Smooth muscle cell (in vitro differentiated cells): ENCODE measurements around the gene PTPRD. TPM values are rescaled to one million over a fixed set of nuclear protein-coding genes. Genes with fewer than 3 reads are reported as not detected.

ENCODE experiments used
- DNase-seq: peaks from one replicate; lab custom pipeline; 2025; ENCODE audit not compliant: unreplicated experiment; lab: John Stamatoyannopoulos, UW
- H2AFZ ChIP-seq: fragments of 200-600 bp; sonication (generic); 2 replicates; pipeline ENCODE4 v1.6.0; 2016; ENCODE audit warnings: antibody characterized with exemption, low read depth, mild to moderate bottlenecking
- H3F3A ChIP-seq: fragments of 200-600 bp; sonication (generic); 2 replicates; pipeline ENCODE4 v1.6.0; 2017; ENCODE audit warnings: antibody characterized with exemption, low read depth
- H3K27ac ChIP-seq: fragments of 200-600 bp; sonication (generic); 2 replicates; pipeline ENCODE4 v1.5.1; 2016; ENCODE audit warnings: low read depth, mild to moderate bottlenecking
- H3K27me3 ChIP-seq: fragments of 200-600 bp; sonication (generic); 2 replicates; pipeline ENCODE4 v1.6.1; 2016; ENCODE audit warnings: low read depth, mild to moderate bottlenecking
- H3K36me3 ChIP-seq: fragments of 200-600 bp; sonication (generic); 2 replicates; pipeline ENCODE4 v1.5.1; 2016; ENCODE audit warnings: low read depth
- H3K4me1 ChIP-seq: fragments of 200-600 bp; sonication (generic); 2 replicates; pipeline ENCODE4 v1.5.1; 2016; ENCODE audit warnings: low read depth
- H3K4me2 ChIP-seq: fragments of 200-600 bp; sonication (generic); 2 replicates; pipeline ENCODE4 v1.6.0; 2016; ENCODE audit warnings: mild to moderate bottlenecking
- H3K4me3 ChIP-seq: fragments of 200-600 bp; sonication (generic); 2 replicates; pipeline ENCODE4 v1.5.1; 2016; ENCODE audit warnings: mild to moderate bottlenecking
- H3K79me2 ChIP-seq: fragments of 200-600 bp; sonication (generic); 2 replicates; pipeline ENCODE4 v1.6.0; 2016; ENCODE audit warnings: low read depth, mild to moderate bottlenecking
- H3K9ac ChIP-seq: fragments of 200-600 bp; sonication (generic); 2 replicates; pipeline ENCODE4 v1.6.0; 2016; ENCODE audit warnings: low read depth
- H3K9me3 ChIP-seq: fragments of 200-600 bp; sonication (generic); replicated peaks from 2 replicates; pipeline ENCODE4 v1.5.1; 2016; ENCODE audit warnings: low read depth
- H4K20me1 ChIP-seq: fragments of 200-600 bp; sonication (generic); 2 replicates; pipeline ENCODE4 v1.6.0; 2016; ENCODE audit warnings: low read depth
- WGBS: methylation state at CpG from one replicate; pipeline ENCODE4 v1.1.7; 2016; ENCODE audit warnings: low lambda C conversion rate; 5-methylcytosine and 5-hydroxymethylcytosine counted together
- polyA plus RNA-seq: library from polyadenylated mRNA; unstranded; fragments of >200 nt; fragmentation: Nextera tagmentation; extraction: Ambion mirVana; gene quantifications from 2 replicates; pipeline ENCODE4 v1.2.1, GENCODE V29; 2016
- total RNA-seq: library from RNA; depleted of rRNA; stranded (reverse); fragments of >200 nt; gene quantifications from 2 replicates; pipeline ENCODE4 v1.2.3, GENCODE V29; 2014
- TF ChIP-seq, protein P1 (sequence below): fragments of 200-600 bp; sonication (generic); IDR thresholded peaks from 2 replicates; pipeline ENCODE4 v1.5.1; 2017; ENCODE audit warnings: borderline replicate concordance, mild to moderate bottlenecking, antibody characterized with exemption; ENCODE audit not compliant: insufficient read depth, poor library complexity, severe bottlenecking

The PTPRD gene
- total and polyA plus RNA-seq, 2 experiments from 2014 or later, result 6.5 to 61.0 TPM

DNA sequence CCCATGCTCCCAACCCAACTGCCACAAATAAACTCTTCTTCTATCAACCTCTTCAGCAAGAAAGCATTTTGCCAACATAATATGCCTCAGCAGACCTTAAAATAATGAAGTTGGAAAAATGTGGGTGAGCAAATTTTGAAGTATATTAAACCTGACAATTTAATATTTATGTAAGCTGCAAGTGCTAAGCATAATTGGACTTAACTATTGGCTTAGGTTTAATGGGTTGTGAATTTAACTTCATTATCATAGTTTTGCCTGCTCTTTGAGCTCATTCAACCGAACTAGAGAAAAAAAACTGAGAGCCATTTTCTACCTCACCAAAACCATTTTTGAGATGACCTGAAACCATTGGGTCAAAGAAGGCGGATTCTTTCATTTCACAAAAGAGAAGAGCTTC, 2007.7 kb downstream of the PTPRD start:
- Histone ChIP-seq H3K36me3 (no peaks in the 10 kb centered on the region), H3K9ac (no peak overlapping the region), H3K4me1 (peaks cover 5% of the 10 kb centered on the region), H3K79me2 (no peaks in the 10 kb centered on the region), H3K4me2 (no peak overlapping the region), H4K20me1 (no peaks in the 10 kb centered on the region), H3K27me3 (no peaks in the 10 kb centered on the region), H2AFZ (no peak overlapping the region), H3K4me3 (no peak overlapping the region), H3K27ac (no peak overlapping the region), H3F3A (no peaks in the 10 kb centered on the region), H3K9me3 (no peaks in the 10 kb centered on the region)
- 96% methylated on average over 2 of the region's 2 CpGs for WGBS
- no peak for DNase-seq
- TF ChIP-seq, protein P1, sequence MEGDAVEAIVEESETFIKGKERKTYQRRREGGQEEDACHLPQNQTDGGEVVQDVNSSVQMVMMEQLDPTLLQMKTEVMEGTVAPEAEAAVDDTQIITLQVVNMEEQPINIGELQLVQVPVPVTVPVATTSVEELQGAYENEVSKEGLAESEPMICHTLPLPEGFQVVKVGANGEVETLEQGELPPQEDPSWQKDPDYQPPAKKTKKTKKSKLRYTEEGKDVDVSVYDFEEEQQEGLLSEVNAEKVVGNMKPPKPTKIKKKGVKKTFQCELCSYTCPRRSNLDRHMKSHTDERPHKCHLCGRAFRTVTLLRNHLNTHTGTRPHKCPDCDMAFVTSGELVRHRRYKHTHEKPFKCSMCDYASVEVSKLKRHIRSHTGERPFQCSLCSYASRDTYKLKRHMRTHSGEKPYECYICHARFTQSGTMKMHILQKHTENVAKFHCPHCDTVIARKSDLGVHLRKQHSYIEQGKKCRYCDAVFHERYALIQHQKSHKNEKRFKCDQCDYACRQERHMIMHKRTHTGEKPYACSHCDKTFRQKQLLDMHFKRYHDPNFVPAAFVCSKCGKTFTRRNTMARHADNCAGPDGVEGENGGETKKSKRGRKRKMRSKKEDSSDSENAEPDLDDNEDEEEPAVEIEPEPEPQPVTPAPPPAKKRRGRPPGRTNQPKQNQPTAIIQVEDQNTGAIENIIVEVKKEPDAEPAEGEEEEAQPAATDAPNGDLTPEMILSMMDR, result no peak

DNA sequence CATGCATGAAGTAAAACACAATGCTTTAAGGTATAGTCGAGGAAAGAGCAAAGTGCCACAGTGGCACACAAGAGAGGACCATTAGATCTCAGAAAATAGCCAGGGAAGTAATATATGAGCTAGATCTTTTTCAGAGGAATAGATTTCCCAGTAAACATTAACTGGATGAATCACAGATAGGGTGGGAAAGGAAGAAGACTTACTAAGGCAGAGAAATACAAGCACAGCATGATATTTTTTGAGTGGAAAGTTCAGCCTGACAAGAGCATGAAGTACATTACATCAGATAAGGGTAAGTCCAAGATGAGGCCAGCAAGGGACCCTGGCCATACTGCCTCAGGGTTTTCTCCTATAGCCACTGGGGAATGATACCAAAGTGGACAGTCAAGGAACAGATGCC, 2008.6 kb downstream of the PTPRD start:
- Histone ChIP-seq H3K79me2 (no peaks in the 10 kb centered on the region), H3F3A (no peaks in the 10 kb centered on the region), H3K36me3 (no peaks in the 10 kb centered on the region), H4K20me1 (no peaks in the 10 kb centered on the region), H3K4me2 (no peak overlapping the region), H3K9me3 (no peaks in the 10 kb centered on the region), H3K27ac (no peak overlapping the region), H3K4me3 (no peak overlapping the region), H3K27me3 (no peaks in the 10 kb centered on the region), H2AFZ (no peak overlapping the region), H3K9ac (no peak overlapping the region), H3K4me1 (peaks cover 5% of the 10 kb centered on the region)
- no peak for DNase-seq
- WGBS, result 97% methylated on average over 1 of the region's 1 CpG
- TF ChIP-seq, protein P1, result no peak

DNA sequence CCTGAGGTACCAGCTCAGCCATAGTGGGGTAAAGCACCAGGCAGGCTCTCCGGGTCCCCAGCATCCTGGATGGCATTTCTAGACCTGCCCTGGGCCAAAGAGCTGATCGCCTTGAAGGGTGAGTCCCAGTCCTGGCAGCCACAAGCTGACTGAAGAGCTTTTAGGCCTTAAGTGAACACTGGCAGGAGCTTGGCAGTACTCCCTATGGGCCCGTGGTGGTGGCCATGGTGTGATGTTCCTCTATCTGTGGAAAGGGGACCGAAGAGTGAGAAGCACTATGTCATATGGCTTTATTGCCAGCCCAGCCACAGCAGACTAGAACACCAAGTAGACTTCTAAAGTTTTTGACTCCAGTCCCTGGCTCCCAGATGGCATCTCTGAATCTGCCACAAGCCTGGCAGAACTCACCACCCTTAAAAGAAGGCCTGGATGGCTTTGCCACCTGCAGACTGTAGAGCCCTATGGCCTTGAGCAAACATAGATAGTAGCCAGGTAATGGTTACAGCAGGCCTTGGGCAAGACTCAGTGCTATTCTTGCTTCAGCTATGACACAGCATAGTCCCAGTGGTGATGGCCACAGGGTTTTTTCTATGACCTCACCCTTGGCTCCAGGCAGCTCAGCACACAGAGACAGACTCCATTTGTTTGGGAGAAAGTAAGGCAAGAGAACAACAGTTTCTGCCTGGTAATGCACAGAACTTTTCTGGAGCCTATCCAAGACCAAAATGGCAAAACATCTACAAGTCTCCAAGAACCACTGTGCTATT, 2011.7 kb downstream of the PTPRD start:
- Histone ChIP-seq H3K27ac (no peak overlapping the region), H3F3A (no peaks in the 10 kb centered on the region), H2AFZ (no peak overlapping the region), H3K9ac (no peak overlapping the region), H4K20me1 (no peaks in the 10 kb centered on the region), H3K79me2 (no peaks in the 10 kb centered on the region), H3K36me3 (no peaks in the 10 kb centered on the region), H3K27me3 (no peaks in the 10 kb centered on the region), H3K4me1 (peaks cover under 1% of the 10 kb centered on the region), H3K9me3 (no peaks in the 10 kb centered on the region), H3K4me2 (no peak overlapping the region), H3K4me3 (no peak overlapping the region)
- 97% methylated on average over 4 of the region's 4 CpGs for WGBS
- TF ChIP-seq, protein P1, result no peak
- no peak for DNase-seq

DNA sequence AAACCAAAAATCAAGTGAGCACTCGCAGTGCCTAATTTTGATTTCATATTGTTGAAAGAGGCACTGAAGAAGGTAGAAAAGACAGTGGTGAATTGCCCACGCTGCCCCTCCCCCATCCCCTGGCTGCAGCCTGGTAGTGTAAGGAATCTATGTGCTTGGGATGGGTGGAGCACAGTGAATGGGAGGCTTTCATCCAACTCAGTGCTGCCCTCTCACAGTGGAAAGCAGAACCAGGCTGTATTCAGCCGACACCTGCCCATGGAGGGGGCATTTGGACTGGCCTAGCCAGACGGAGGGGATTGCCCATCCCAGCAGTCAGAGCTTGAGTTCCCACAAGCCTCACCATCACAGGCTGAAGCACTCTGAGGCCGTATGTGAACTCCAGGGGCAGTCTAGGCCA, 2012.9 kb downstream of the PTPRD start:
- Histone ChIP-seq H3K36me3 (no peaks in the 10 kb centered on the region), H3K9me3 (no peaks in the 10 kb centered on the region), H2AFZ (no peak overlapping the region), H3K4me2 (no peak overlapping the region), H3K4me3 (no peak overlapping the region), H3K9ac (no peak overlapping the region), H3K4me1 (no peaks in the 10 kb centered on the region), H3F3A (no peaks in the 10 kb centered on the region), H3K27me3 (no peaks in the 10 kb centered on the region), H3K79me2 (no peaks in the 10 kb centered on the region), H3K27ac (no peak overlapping the region), H4K20me1 (no peaks in the 10 kb centered on the region)
- no peak for DNase-seq
- WGBS, result 92% methylated on average over 5 of the region's 5 CpGs
- TF ChIP-seq, protein P1, result no peak
